Measurements from ENCODE around the gene ADAMTS8.

- TF ChIP-seq CTCF (IDR thresholded peaks at IDR 0.05) (no peak), REST (IDR thresholded peaks at IDR 0.05; ENCODE audit: insufficient read depth in 1 of 2, low read depth in 2 of 2, low read length in 1 of 2) (no peak), POLR2AphosphoS5 (IDR thresholded peaks at IDR 0.05; ENCODE audit: low read depth, low read length) (no peak)
Measured at GRCh38 chr11:130425156-130425555, 3.3 kb downstream of the ADAMTS8 start.
